Measurements from ENCODE around the gene XRCC4.

GRCh38 chr5:83172655-83173054 is 95.3 kb downstream of the XRCC4 start:
- no peak for TF ChIP-seq PAX5 (IDR thresholded peaks at IDR 0.05; ENCODE audit: insufficient read depth, low read length, severe bottlenecking)
- no peak for TF ChIP-seq TAF1 (IDR thresholded peaks at IDR 0.05; ENCODE audit: low read depth, low read length)
- TF ChIP-seq POLR2A (IDR thresholded peaks at IDR 0.05; ENCODE audit: low read depth, low read length): no peak

Data from GM12891 (cell line).